Spleen (tissue), 7 donors: ENCODE measurements around the gene COQ10A.

Source experiments
- CTCF ChIP-seq, 11 experiments: fragments of 200-600 bp in 7 of 11; fragments of 450-650 bp in 4 of 11; sonication (generic) in 4 of 11; IDR thresholded peaks in 8 of 11; conservative IDR thresholded peaks in 3 of 11; 1 replicate in 7 of 11; 2 replicates in 4 of 11; pipeline versions ENCODE4 v1.4.0 to v1.8.0; 2016 to 2021; ENCODE audit warnings: antibody characterized with exemption in 11 of 11, inconsistent platforms in 4 of 11, mild to moderate bottlenecking in 1 of 11
- POLR2A ChIP-seq, 3 donors: fragments of 450-650 bp; IDR thresholded peaks; one replicate each; pipeline ENCODE4 v1.5.1; 2017; ENCODE audit warnings: antibody characterized with exemption in 3 of 3, mild to moderate bottlenecking in 1 of 3
- donor health status: DM: no; HTN: no; CAD: no; lungs with moderate emphysema.
- donor health status: DM: no; HTN: no; CAD: no.
- donor health status: DM: no; HTN: no; CAD: no.

GRCh38 chr12:56237552-56237951, 29.2 kb upstream of the COQ10A start:
- TF ChIP-seq CTCF (IDR thresholded peaks at IDR 0.05 in 8 of 11, conservative IDR thresholded peaks at IDR 0.05 in 3 of 11): no peak
- no peak for TF ChIP-seq POLR2A (IDR thresholded peaks at IDR 0.05)
